ENCODE results near the gene PTHLH.

Gene PTHLH

DNA sequence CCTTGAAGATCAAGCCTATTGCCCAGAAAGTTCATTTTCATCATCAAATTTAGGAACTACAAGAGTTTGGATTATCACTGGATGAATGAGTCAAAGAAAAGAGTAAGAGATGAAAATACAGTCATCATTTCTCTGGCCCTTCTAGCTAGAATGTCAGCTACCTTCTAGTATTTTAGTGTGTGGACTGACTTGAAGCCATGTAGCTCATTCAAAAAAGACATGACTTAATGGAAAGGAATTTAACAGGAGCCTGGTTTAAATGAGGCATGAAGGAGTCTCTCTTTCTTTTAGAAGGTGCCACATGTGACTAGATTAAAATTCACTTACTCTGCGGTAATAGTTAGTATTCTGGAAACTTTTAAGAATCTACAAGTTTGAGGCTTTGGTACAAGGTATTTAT is 7.1 kb downstream of the PTHLH start:
- no peak overlapping the region for H3K4me3 ChIP-seq (ENCODE audit: low read depth, low read length)
- TF ChIP-seq, protein P1, sequence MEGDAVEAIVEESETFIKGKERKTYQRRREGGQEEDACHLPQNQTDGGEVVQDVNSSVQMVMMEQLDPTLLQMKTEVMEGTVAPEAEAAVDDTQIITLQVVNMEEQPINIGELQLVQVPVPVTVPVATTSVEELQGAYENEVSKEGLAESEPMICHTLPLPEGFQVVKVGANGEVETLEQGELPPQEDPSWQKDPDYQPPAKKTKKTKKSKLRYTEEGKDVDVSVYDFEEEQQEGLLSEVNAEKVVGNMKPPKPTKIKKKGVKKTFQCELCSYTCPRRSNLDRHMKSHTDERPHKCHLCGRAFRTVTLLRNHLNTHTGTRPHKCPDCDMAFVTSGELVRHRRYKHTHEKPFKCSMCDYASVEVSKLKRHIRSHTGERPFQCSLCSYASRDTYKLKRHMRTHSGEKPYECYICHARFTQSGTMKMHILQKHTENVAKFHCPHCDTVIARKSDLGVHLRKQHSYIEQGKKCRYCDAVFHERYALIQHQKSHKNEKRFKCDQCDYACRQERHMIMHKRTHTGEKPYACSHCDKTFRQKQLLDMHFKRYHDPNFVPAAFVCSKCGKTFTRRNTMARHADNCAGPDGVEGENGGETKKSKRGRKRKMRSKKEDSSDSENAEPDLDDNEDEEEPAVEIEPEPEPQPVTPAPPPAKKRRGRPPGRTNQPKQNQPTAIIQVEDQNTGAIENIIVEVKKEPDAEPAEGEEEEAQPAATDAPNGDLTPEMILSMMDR (IDR thresholded peaks at IDR 0.05; ENCODE audit: low read depth, low read length): no peak
- in situ Hi-C loops (cut with HindIII; ENCODE audit: low sequenced_read_pairs): no loop called here
- peak; percentile 67 for DNase-seq (ENCODE audit: low read depth, low spot score)

DNA sequence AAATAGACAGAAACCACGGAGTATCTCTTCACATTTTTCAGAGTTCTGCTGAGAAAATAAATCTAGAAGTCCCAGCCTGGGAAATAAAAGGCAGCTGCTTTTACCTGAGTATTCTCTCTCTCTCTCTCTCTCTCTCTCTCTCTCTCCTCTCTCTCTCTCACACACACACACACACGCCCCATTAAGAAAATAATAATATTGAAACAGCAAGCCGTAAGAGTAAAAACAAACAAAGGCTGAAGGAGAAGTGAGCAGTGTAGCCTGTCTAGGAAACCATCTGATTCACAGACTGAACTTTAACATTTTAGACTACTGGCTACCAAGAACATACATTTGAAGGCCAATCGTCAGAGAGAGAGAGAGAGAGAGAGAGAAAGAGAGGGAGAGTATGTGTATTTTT is 8.4 kb downstream of the PTHLH start:
- in situ Hi-C loops (cut with HindIII; ENCODE audit: low sequenced_read_pairs): no loop called here
- H3K4me3 ChIP-seq (ENCODE audit: low read depth, low read length): no peak overlapping the region
- DNase-seq (ENCODE audit: low read depth, low spot score): peak; percentile 47
- TF ChIP-seq, protein P1 (IDR thresholded peaks at IDR 0.05; ENCODE audit: low read depth, low read length): no peak

DNA sequence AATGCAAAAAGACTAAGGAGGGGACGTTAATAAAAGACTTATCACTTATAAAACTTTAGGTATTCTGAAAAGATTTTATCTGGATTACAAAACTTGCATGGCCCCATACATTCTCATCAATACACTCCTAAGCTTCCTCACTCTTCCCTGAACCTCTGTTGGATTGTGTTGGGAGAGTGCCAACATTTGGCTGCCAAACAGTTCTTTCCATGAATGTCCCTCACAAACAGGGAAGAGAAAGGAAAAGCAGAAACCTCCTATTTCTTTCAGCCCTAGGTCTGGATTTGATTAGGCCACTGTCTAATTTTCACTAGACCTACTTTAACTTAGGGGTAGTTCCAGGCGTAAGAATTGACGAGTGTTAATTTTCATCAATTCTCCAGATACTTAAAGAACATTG is 11.7 kb downstream of the PTHLH start:
- TF ChIP-seq, protein P1 (IDR thresholded peaks at IDR 0.05; ENCODE audit: low read depth, low read length): no peak
- H3K4me3 ChIP-seq (ENCODE audit: low read depth, low read length): no peak overlapping the region
- DNase-seq (ENCODE audit: low read depth, low spot score): no peak
- in situ Hi-C loops (cut with HindIII; ENCODE audit: low sequenced_read_pairs): no loop called here

DNA sequence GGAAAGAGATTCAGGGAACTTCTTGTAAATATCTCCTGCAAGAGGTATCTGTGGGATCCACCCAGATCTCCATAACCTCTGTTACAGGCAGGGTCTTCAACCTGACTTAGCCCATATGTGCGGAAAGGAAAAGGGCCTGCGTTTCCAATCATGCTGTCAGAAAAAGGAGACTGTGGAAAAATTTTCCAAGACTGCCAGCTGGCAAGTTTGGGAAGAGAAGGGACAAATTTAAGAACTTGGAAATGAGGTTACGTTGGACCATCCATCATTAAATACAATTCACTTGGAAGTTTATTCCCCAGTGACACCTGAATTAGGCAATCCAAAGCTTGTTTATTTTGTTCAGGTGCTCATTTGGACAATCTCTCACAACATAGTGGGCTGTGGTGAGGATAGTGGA is 13.9 kb downstream of the PTHLH start:
- H3K4me3 ChIP-seq (ENCODE audit: low read depth, low read length): no peak overlapping the region
- DNase-seq (ENCODE audit: low read depth, low spot score): no peak
- in situ Hi-C loops (cut with HindIII; ENCODE audit: low sequenced_read_pairs): no loop called here
- TF ChIP-seq, protein P1 (IDR thresholded peaks at IDR 0.05; ENCODE audit: low read depth, low read length): no peak

DNA sequence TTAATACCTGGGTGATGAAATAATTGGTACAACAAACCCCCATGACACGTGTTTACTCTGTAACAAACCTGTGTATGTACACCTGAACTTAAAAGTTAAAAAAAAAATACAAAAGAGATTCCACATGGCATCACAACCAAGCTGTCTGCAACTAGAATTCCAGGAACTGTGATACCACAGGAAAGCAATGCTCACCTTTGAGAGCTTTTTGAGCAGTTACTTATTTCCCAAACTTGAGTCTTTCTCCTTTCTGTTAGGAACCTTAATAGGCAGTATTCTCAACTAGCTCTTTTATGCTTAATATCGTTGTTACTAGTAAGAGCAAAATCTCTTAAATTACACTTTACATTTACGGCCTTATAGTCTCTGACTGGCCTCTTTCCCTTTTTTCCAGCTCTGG is 15.2 kb downstream of the PTHLH start:
- TF ChIP-seq, protein P1 (IDR thresholded peaks at IDR 0.05; ENCODE audit: low read depth, low read length): no peak
- in situ Hi-C loops (cut with HindIII; ENCODE audit: low sequenced_read_pairs): no loop called here
- no peak overlapping the region for H3K4me3 ChIP-seq (ENCODE audit: low read depth, low read length)
- no peak for DNase-seq (ENCODE audit: low read depth, low spot score)

DNA sequence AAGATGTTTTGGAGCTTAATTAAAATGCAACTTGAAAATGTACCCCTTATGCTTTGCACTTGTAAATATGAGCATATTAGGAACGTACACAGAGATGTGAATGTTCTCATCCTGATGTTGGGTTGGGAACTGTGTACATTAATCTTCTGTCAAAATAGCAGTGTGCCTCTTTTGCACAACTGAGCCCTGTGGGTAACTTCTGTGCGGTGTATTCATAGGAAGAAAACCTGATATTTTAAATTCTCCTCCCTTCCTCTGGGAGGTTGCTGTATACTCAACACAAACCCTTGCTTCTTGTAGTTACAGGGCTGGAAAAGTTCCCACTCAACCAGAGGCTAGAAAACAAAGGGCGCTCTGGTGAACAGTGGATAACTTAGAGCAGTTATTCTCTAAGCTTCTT is 18.7 kb downstream of the PTHLH start:
- in situ Hi-C loops (cut with HindIII; ENCODE audit: low sequenced_read_pairs): no loop called here
- no peak overlapping the region for H3K4me3 ChIP-seq (ENCODE audit: low read depth, low read length)
- TF ChIP-seq, protein P1 (IDR thresholded peaks at IDR 0.05; ENCODE audit: low read depth, low read length): no peak
- DNase-seq (ENCODE audit: low read depth, low spot score): no peak

DNA sequence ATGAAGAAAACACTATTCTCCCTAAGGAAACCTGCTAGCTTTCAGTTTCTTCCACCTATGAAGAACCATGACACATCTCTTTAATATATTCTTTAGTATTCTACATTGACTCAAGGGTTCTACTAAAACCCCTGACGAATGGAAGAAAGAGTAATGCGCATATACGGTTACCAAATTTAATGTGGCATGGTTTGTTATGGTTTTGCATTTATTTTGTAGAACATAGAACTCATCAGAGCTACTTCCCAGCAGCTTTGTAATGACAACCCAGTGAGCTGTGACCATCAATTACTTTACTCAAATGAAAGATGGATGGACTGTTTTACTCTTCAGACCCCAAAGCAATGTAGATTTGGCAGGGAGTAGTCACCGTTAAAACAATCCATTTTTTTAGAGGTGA is 19.2 kb downstream of the PTHLH start:
- no peak overlapping the region for H3K4me3 ChIP-seq (ENCODE audit: low read depth, low read length)
- no peak for DNase-seq (ENCODE audit: low read depth, low spot score)
- in situ Hi-C loops (cut with HindIII; ENCODE audit: low sequenced_read_pairs): no loop called here
- TF ChIP-seq, protein P1 (IDR thresholded peaks at IDR 0.05; ENCODE audit: low read depth, low read length): no peak

Data from astrocyte of the spinal cord (primary cell).